Measurements from ENCODE around the gene NT5DC3. TPM values are rescaled to one million over a fixed set of nuclear protein-coding genes. Genes with fewer than 3 reads are reported as not detected.

Gene NT5DC3
- total RNA-seq, 1 experiment from 2014 or later, result 19.7 TPM

GRCh38 chr12:103816663-103817062 lies 24.4 kb downstream of the NT5DC3 start:
- POLR2A ChIA-PET (ENCODE audit: low non-redundant PET), result no interaction called here
- no peak overlapping the region for H3K4me3 ChIP-seq (ENCODE audit: low read depth, low read length, poor library complexity, severe bottlenecking)
- TF ChIP-seq EZH2 (IDR thresholded peaks at IDR 0.05; ENCODE audit: borderline replicate concordance, low read depth, low read length, poor library complexity, severe bottlenecking) (no peak), CTCF (conservative IDR thresholded peaks at IDR 0.05; ENCODE audit: low read depth, low read length) (no peak)
- intact Hi-C loops (cut with micrococcal nuclease; ENCODE audit: unreplicated experiment), result no loop called here
- H3K27ac ChIP-seq (ENCODE audit: low read depth, low read length, poor library complexity, severe bottlenecking), result no peak overlapping the region
- no peak for DNase-seq (ENCODE audit: low spot score)
- BruUV-seq (replicated peaks), result no TSS peak
- peaks cover 13% of the 10 kb centered on the region for H3K36me3 ChIP-seq (ENCODE audit: insufficient read depth, low read length, poor library complexity, severe bottlenecking)
- CTCF ChIA-PET, result no interaction called here
- H3K27me3 ChIP-seq (replicated peaks; ENCODE audit: insufficient read depth, low read depth, low read length, poor library complexity), result no peaks in the 10 kb centered on the region
- H3K9me3 ChIP-seq (ENCODE audit: low read depth, low read length, poor library complexity, severe bottlenecking), result peaks cover 7% of the 10 kb centered on the region
- H3K4me1 ChIP-seq (ENCODE audit: insufficient read depth, low read length, poor library complexity, severe bottlenecking), result peaks cover 10% of the 10 kb centered on the region

GRCh38 chr12:103814436-103814835 lies 26.6 kb downstream of the NT5DC3 start:
- peaks cover 7% of the 10 kb centered on the region for H3K36me3 ChIP-seq (ENCODE audit: insufficient read depth, low read length, poor library complexity, severe bottlenecking)
- no peak overlapping the region for H3K27ac ChIP-seq (ENCODE audit: low read depth, low read length, poor library complexity, severe bottlenecking)
- POLR2A ChIA-PET (ENCODE audit: low non-redundant PET), result no interaction called here

GRCh38 chr12:103813949-103814348 lies 27.1 kb downstream of the NT5DC3 start:
- no peak overlapping the region for H3K27ac ChIP-seq (ENCODE audit: low read depth, low read length, poor library complexity, severe bottlenecking)
- intact Hi-C loops (cut with micrococcal nuclease; ENCODE audit: unreplicated experiment), result no loop called here
- H3K4me1 ChIP-seq (ENCODE audit: insufficient read depth, low read length, poor library complexity, severe bottlenecking), result peaks cover 10% of the 10 kb centered on the region
- DNase-seq (ENCODE audit: low spot score), result no peak
- H3K36me3 ChIP-seq (ENCODE audit: insufficient read depth, low read length, poor library complexity, severe bottlenecking), result peaks cover 7% of the 10 kb centered on the region
- H3K27me3 ChIP-seq (replicated peaks; ENCODE audit: insufficient read depth, low read depth, low read length, poor library complexity), result no peaks in the 10 kb centered on the region
- H3K4me3 ChIP-seq (ENCODE audit: low read depth, low read length, poor library complexity, severe bottlenecking), result no peak overlapping the region
- ChIA-PET CTCF (no interaction called here), POLR2A (ENCODE audit: low non-redundant PET) (no interaction called here)
- TF ChIP-seq CTCF (conservative IDR thresholded peaks at IDR 0.05; ENCODE audit: low read depth, low read length) (no peak), EZH2 (IDR thresholded peaks at IDR 0.05; ENCODE audit: borderline replicate concordance, low read depth, low read length, poor library complexity, severe bottlenecking) (no peak)
- no TSS peak for BruUV-seq (replicated peaks)
- no peaks in the 10 kb centered on the region for H3K9me3 ChIP-seq (ENCODE audit: low read depth, low read length, poor library complexity, severe bottlenecking)

More at GRCh38 chr12:103814436-103814835, 26.6 kb downstream of the NT5DC3 start:
- TF ChIP-seq CTCF (conservative IDR thresholded peaks at IDR 0.05; ENCODE audit: low read depth, low read length) (no peak), EZH2 (IDR thresholded peaks at IDR 0.05; ENCODE audit: borderline replicate concordance, low read depth, low read length, poor library complexity, severe bottlenecking) (no peak)
- no peaks in the 10 kb centered on the region for H3K27me3 ChIP-seq (replicated peaks; ENCODE audit: insufficient read depth, low read depth, low read length, poor library complexity)
- no TSS peak for BruUV-seq (replicated peaks)
- H3K4me3 ChIP-seq (ENCODE audit: low read depth, low read length, poor library complexity, severe bottlenecking), result no peak overlapping the region
- CTCF ChIA-PET, result no interaction called here
- H3K9me3 ChIP-seq (ENCODE audit: low read depth, low read length, poor library complexity, severe bottlenecking), result no peaks in the 10 kb centered on the region
- peaks cover 10% of the 10 kb centered on the region for H3K4me1 ChIP-seq (ENCODE audit: insufficient read depth, low read length, poor library complexity, severe bottlenecking)
- DNase-seq (ENCODE audit: low spot score), result no peak
- intact Hi-C loops (cut with micrococcal nuclease; ENCODE audit: unreplicated experiment), result no loop called here

All from A673 (cell line).